CD4-positive, alpha-beta T cell treated with Interleukin-21 for 1 hour (primary cell): ENCODE data around the gene TRAK1.

ENCODE experiments used
- DNase-seq: peaks from one replicate; pipeline ENCODE4 v3.0.0-alpha.2; 2020

The TRAK1 gene

GRCh38 chr3:42262525-42262924 is 171.4 kb downstream of the TRAK1 start:
- no peak for DNase-seq

GRCh38 chr3:42263354-42264346 is 172.5 kb downstream of the TRAK1 start:
- no peak for DNase-seq

- no peak for DNase-seq
These were observed 173.4 kb downstream of the TRAK1 start for GRCh38 chr3:42264399-42265058.

- DNase-seq: no peak
These were observed 174.2 kb downstream of the TRAK1 start for GRCh38 chr3:42265059-42265991.

GRCh38 chr3:42266085-42266484 is 174.9 kb downstream of the TRAK1 start, which contains the start of gene CCK:
Gene CCK, minus strand, starts transcription at chr3:42266185. Its CDS starts 2,555 bp downstream, at chr3:42263630.
- no peak for DNase-seq

- no peak for DNase-seq
These were observed 176.7 kb downstream of the TRAK1 start for GRCh38 chr3:42267878-42268277.

GRCh38 chr3:42269647-42270046 is 178.5 kb downstream of the TRAK1 start:
- no peak for DNase-seq

- DNase-seq: no peak
These were observed 179.4 kb downstream of the TRAK1 start for GRCh38 chr3:42270561-42270960.

GRCh38 chr3:42271786-42272185 is 180.6 kb downstream of the TRAK1 start:
- no peak for DNase-seq

GRCh38 chr3:42273361-42273760 is 182.2 kb downstream of the TRAK1 start:
- DNase-seq: no peak

GRCh38 chr3:42274266-42274665 is 183.1 kb downstream of the TRAK1 start:
- DNase-seq: no peak

- DNase-seq: no peak
These were observed 184.1 kb downstream of the TRAK1 start for GRCh38 chr3:42275217-42275616.
